Smooth muscle cell (in vitro differentiated cells): Measurements from ENCODE around the gene GNAZ. TPM values are rescaled to one million over a fixed set of nuclear protein-coding genes. Genes with fewer than 3 reads are reported as not detected.

Experiments used
- DNase-seq: peaks from one replicate; lab custom pipeline; 2025; ENCODE audit not compliant: unreplicated experiment; lab: John Stamatoyannopoulos, UW
- H2AFZ ChIP-seq: fragments of 200-600 bp; sonication (generic); 2 replicates; pipeline ENCODE4 v1.6.0; 2016; ENCODE audit warnings: antibody characterized with exemption, low read depth, mild to moderate bottlenecking
- H3F3A ChIP-seq: fragments of 200-600 bp; sonication (generic); 2 replicates; pipeline ENCODE4 v1.6.0; 2017; ENCODE audit warnings: antibody characterized with exemption, low read depth
- H3K27ac ChIP-seq: fragments of 200-600 bp; sonication (generic); 2 replicates; pipeline ENCODE4 v1.5.1; 2016; ENCODE audit warnings: low read depth, mild to moderate bottlenecking
- H3K27me3 ChIP-seq: fragments of 200-600 bp; sonication (generic); 2 replicates; pipeline ENCODE4 v1.6.1; 2016; ENCODE audit warnings: low read depth, mild to moderate bottlenecking
- H3K36me3 ChIP-seq: fragments of 200-600 bp; sonication (generic); 2 replicates; pipeline ENCODE4 v1.5.1; 2016; ENCODE audit warnings: low read depth
- H3K4me1 ChIP-seq: fragments of 200-600 bp; sonication (generic); 2 replicates; pipeline ENCODE4 v1.5.1; 2016; ENCODE audit warnings: low read depth
- H3K4me2 ChIP-seq: fragments of 200-600 bp; sonication (generic); 2 replicates; pipeline ENCODE4 v1.6.0; 2016; ENCODE audit warnings: mild to moderate bottlenecking
- H3K4me3 ChIP-seq: fragments of 200-600 bp; sonication (generic); 2 replicates; pipeline ENCODE4 v1.5.1; 2016; ENCODE audit warnings: mild to moderate bottlenecking
- H3K79me2 ChIP-seq: fragments of 200-600 bp; sonication (generic); 2 replicates; pipeline ENCODE4 v1.6.0; 2016; ENCODE audit warnings: low read depth, mild to moderate bottlenecking
- H3K9ac ChIP-seq: fragments of 200-600 bp; sonication (generic); 2 replicates; pipeline ENCODE4 v1.6.0; 2016; ENCODE audit warnings: low read depth
- H3K9me3 ChIP-seq: fragments of 200-600 bp; sonication (generic); replicated peaks from 2 replicates; pipeline ENCODE4 v1.5.1; 2016; ENCODE audit warnings: low read depth
- H4K20me1 ChIP-seq: fragments of 200-600 bp; sonication (generic); 2 replicates; pipeline ENCODE4 v1.6.0; 2016; ENCODE audit warnings: low read depth
- WGBS: methylation state at CpG from one replicate; pipeline ENCODE4 v1.1.7; 2016; ENCODE audit warnings: low lambda C conversion rate; 5-methylcytosine and 5-hydroxymethylcytosine counted together
- polyA plus RNA-seq: library from polyadenylated mRNA; unstranded; fragments of >200 nt; fragmentation: Nextera tagmentation; extraction: Ambion mirVana; gene quantifications from 2 replicates; pipeline ENCODE4 v1.2.1, GENCODE V29; 2016
- total RNA-seq: library from RNA; depleted of rRNA; stranded (reverse); fragments of >200 nt; gene quantifications from 2 replicates; pipeline ENCODE4 v1.2.3, GENCODE V29; 2014
- TF ChIP-seq, protein P1 (sequence below): fragments of 200-600 bp; sonication (generic); IDR thresholded peaks from 2 replicates; pipeline ENCODE4 v1.5.1; 2017; ENCODE audit warnings: borderline replicate concordance, mild to moderate bottlenecking, antibody characterized with exemption; ENCODE audit not compliant: insufficient read depth, poor library complexity, severe bottlenecking

GNAZ gene
- total and polyA plus RNA-seq, 2 experiments from 2014 or later = 0.50 to 1.2 TPM

DNA sequence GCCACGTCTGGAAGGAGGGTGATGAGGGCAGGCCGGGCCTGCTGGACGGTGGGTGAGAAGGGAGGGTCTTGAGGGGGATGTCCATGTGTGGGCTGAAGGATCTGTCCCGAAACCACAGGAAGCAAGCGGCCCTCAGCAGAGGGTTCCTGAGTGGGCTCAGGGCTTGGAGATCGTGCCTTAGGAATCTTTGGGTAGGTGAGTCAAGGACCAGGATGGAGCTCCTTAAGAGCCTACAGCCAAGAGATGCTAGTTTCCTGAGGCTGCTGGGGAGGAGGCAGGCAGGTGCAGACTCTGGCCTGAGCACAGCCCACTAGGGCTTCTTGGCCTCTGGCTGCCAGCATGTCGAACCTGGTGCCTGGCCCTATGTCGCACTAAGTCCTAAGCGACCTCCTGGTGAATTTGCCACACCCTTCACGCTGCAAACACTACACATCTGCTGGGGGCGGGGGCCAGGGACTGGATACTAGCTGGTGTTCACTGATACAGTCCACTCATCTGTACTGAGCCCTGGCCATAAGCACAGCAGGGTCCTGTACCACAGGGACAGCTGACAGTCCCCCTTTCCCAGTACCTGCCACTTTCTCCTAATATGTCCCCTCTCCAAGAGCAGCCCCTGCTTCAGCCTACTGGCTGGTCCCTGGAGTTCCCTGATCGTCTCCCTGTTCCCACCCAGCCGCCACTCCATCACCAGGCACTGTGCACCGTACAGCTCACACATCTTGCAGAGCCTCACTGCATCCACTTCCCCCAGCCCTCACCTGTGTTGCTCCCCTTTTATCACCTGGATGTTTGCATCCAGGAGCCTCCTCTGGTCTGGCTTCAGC, 19.5 kb downstream of the GNAZ start:
- no peaks in the 10 kb centered on the region for H3K36me3 ChIP-seq
- no peaks in the 10 kb centered on the region for H3F3A ChIP-seq
- WGBS = 88% methylated on average over 14 of the region's 14 CpGs
- H3K4me2 ChIP-seq = no peak overlapping the region
- DNase-seq = no peak
- no peaks in the 10 kb centered on the region for H4K20me1 ChIP-seq
- no peaks in the 10 kb centered on the region for H3K9me3 ChIP-seq
- no peak overlapping the region for H2AFZ ChIP-seq
- H3K27ac ChIP-seq = no peak overlapping the region
- no peak overlapping the region for H3K4me3 ChIP-seq
- TF ChIP-seq, protein P1, sequence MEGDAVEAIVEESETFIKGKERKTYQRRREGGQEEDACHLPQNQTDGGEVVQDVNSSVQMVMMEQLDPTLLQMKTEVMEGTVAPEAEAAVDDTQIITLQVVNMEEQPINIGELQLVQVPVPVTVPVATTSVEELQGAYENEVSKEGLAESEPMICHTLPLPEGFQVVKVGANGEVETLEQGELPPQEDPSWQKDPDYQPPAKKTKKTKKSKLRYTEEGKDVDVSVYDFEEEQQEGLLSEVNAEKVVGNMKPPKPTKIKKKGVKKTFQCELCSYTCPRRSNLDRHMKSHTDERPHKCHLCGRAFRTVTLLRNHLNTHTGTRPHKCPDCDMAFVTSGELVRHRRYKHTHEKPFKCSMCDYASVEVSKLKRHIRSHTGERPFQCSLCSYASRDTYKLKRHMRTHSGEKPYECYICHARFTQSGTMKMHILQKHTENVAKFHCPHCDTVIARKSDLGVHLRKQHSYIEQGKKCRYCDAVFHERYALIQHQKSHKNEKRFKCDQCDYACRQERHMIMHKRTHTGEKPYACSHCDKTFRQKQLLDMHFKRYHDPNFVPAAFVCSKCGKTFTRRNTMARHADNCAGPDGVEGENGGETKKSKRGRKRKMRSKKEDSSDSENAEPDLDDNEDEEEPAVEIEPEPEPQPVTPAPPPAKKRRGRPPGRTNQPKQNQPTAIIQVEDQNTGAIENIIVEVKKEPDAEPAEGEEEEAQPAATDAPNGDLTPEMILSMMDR = no peak
- no peak overlapping the region for H3K9ac ChIP-seq
- H3K79me2 ChIP-seq = no peaks in the 10 kb centered on the region
- H3K4me1 ChIP-seq = peaks cover 4% of the 10 kb centered on the region
- no peaks in the 10 kb centered on the region for H3K27me3 ChIP-seq

DNA sequence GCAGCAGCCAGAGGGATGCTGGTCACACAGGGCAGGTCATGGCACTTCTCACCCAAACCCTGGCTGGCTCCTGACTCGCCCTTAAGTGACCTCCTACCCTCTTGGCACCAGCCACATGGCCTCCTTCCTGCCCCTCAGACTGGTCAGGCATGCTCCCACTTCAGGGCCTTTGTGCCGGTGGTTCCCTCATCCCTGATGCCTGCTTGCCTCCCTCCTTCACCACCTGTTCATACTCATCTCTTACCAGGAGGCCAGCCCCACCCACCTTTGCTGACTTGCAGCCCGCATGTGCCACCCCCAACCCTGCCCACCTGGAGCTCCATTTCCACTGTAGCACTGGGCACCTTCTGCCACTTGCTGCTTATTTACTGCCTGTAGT, 20.1 kb downstream of the GNAZ start:
- Histone ChIP-seq H3K4me2 (no peak overlapping the region), H3K9me3 (no peaks in the 10 kb centered on the region), H3K27ac (no peak overlapping the region), H3K36me3 (no peaks in the 10 kb centered on the region), H3K27me3 (no peaks in the 10 kb centered on the region), H2AFZ (no peak overlapping the region), H3K4me1 (peaks cover 4% of the 10 kb centered on the region), H3K4me3 (no peak overlapping the region), H4K20me1 (no peaks in the 10 kb centered on the region), H3K9ac (no peak overlapping the region), H3F3A (no peaks in the 10 kb centered on the region), H3K79me2 (no peaks in the 10 kb centered on the region)
- no peak for DNase-seq
- TF ChIP-seq, protein P1 = no peak
- 89% methylated on average over 3 of the region's 3 CpGs for WGBS

DNA sequence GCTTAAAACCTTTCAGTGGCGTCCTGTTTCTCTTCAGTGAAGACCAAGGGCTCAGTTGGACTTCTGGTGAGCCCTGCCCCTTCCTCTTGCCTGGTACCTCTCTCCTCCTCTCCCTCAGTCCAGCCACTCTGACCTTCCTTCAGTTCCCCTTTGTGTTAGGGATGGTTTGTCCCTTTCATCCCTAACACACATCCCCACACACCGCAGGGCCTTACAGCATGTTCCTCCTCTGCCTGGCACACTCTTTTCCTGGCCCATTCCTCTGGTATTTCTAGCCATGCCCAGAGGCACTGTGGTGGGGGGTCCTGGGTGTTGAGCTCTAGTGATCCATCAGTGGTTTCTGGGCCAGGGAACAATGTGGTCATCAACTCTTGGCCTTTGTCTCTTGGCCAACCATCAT, 21.4 kb downstream of the GNAZ start:
- no peaks in the 10 kb centered on the region for H3F3A ChIP-seq
- DNase-seq = no peak
- H3K27ac ChIP-seq = no peak overlapping the region
- H3K4me3 ChIP-seq = no peak overlapping the region
- no peaks in the 10 kb centered on the region for H4K20me1 ChIP-seq
- H3K9me3 ChIP-seq = no peaks in the 10 kb centered on the region
- H3K9ac ChIP-seq = no peak overlapping the region
- no peak overlapping the region for H3K4me2 ChIP-seq
- H3K4me1 ChIP-seq = no peaks in the 10 kb centered on the region
- TF ChIP-seq, protein P1 = no peak
- H3K36me3 ChIP-seq = no peaks in the 10 kb centered on the region
- no peaks in the 10 kb centered on the region for H3K27me3 ChIP-seq
- WGBS = 92% methylated on average over 2 of the region's 2 CpGs
- H3K79me2 ChIP-seq = no peaks in the 10 kb centered on the region
- H2AFZ ChIP-seq = no peak overlapping the region
